Ovary (tissue), 3 donors: ENCODE data around the gene HRAS.

Source experiments
- CTCF ChIP-seq, 3 donors: fragments of 450-650 bp in 2 of 3; fragments of 200-600 bp in 1 of 3; IDR thresholded peaks; one replicate each; pipeline versions ENCODE4 v1.5.1 to v1.8.0; 2016 to 2022; ENCODE audit warnings: antibody characterized with exemption in 3 of 3, mild to moderate bottlenecking in 1 of 3
- EP300 ChIP-seq: sonication (generic); formaldehyde crosslinking; IDR thresholded peaks from one replicate; pipeline ENCODE4 v1.6.1; 2017; ENCODE audit warnings: antibody characterized with exemption
- POLR2A ChIP-seq: fragments of 450-650 bp; IDR thresholded peaks from one replicate; pipeline ENCODE4 v1.6.1; 2017; ENCODE audit warnings: antibody characterized with exemption, mild to moderate bottlenecking, moderate library complexity
- donor health status: DM: no; HTN: no; CAD: no.

- no peak for TF ChIP-seq CTCF (IDR thresholded peaks at IDR 0.05)
- TF ChIP-seq EP300 = no peak
- TF ChIP-seq POLR2A = no peak
Observed at GRCh38 chr11:487571-488021, 47.8 kb downstream of the HRAS start.
